K562 (cell line): ENCODE results near the gene SDC3. TPM values are rescaled to one million over a fixed set of nuclear protein-coding genes. Genes with fewer than 3 reads are reported as not detected.

ENCODE experiments used
- CC2D1A ChIP-seq: fragments of 450-650 bp; IDR thresholded peaks from 2 replicates; pipeline ENCODE4 v1.6.1; 2017; ENCODE audit warnings: mild to moderate bottlenecking
- CEBPG ChIP-seq, 3 experiments: fragments of 200-800 bp in 1 of 3; sonication (Bioruptor generic) in 1 of 3; sonication (generic) in 1 of 3; formaldehyde crosslinking in 1 of 3; IDR thresholded peaks in 2 of 3; conservative IDR thresholded peaks in 1 of 3; 2 replicates each; pipeline versions ENCODE4 v1.6.1 to v1.8.0; 2016 to 2022; ENCODE audit warnings: missing compliant biosample characterization in 2 of 3, missing genetic modification characterization in 2 of 3, mild to moderate bottlenecking in 1 of 3, missing genetic modification reagents in 1 of 3
- CHCHD3 ChIP-seq: fragments of 250-450 bp; sonication (Bioruptor Pico); IDR thresholded peaks from 2 replicates; pipeline ENCODE4 v2.1.2; 2022; ENCODE audit warnings: mild to moderate bottlenecking
- FOXA1 ChIP-seq: fragments of 450-650 bp; IDR thresholded peaks from 2 replicates; pipeline ENCODE4 v1.6.1; 2016; ENCODE audit warnings: mild to moderate bottlenecking, borderline replicate concordance
- FOXJ3 ChIP-seq: sonication (generic); formaldehyde crosslinking; IDR thresholded peaks from 2 replicates; pipeline ENCODE4 v1.4.0; 2020; ENCODE audit warnings: mild to moderate bottlenecking, missing genetic modification reagents
- HDAC3 ChIP-seq: fragments of 450-650 bp; IDR thresholded peaks from 2 replicates; pipeline ENCODE4 v1.6.1; 2018; ENCODE audit warnings: borderline replicate concordance, mild to moderate bottlenecking, moderate library complexity; ENCODE audit not compliant: partially characterized antibody
- HEY1 ChIP-seq: fragments of 250-450 bp; sonication (Bioruptor Pico); IDR thresholded peaks from 2 replicates; pipeline ENCODE4 v1.5.0; 2020; ENCODE audit warnings: mild to moderate bottlenecking, moderate library complexity, borderline replicate concordance
- HOMEZ ChIP-seq: fragments of 250-450 bp; sonication (Bioruptor Pico); IDR thresholded peaks from 2 replicates; pipeline ENCODE4 v1.4.0; 2020; ENCODE audit warnings: mild to moderate bottlenecking, moderate library complexity
- HOXB6 ChIP-seq: fragments of 250-450 bp; sonication (Bioruptor Pico); IDR thresholded peaks from 2 replicates; pipeline ENCODE4 v1.5.1; 2022; ENCODE audit warnings: mild to moderate bottlenecking, borderline replicate concordance
- MAFK ChIP-seq: IDR thresholded peaks from 2 replicates; pipeline ENCODE4 v1.6.1; 2011; ENCODE audit warnings: low read length, improper control_type of control experiment
- MTA3 ChIP-seq: fragments of 450-650 bp; formaldehyde crosslinking; IDR thresholded peaks from 2 replicates; pipeline ENCODE4 v1.6.1; 2017; ENCODE audit warnings: mild to moderate bottlenecking, borderline replicate concordance
- NCOA4 ChIP-seq: fragments of 450-650 bp; IDR thresholded peaks from 2 replicates; pipeline ENCODE4 v1.6.1; 2018; ENCODE audit warnings: mild to moderate bottlenecking; ENCODE audit not compliant: partially characterized antibody
- NFE2L1 ChIP-seq: fragments of 450-650 bp; IDR thresholded peaks from 2 replicates; pipeline ENCODE4 v1.6.1; 2016; ENCODE audit warnings: missing genetic modification characterization, low read depth, mild to moderate bottlenecking, missing compliant biosample characterization, moderate library complexity, borderline replicate concordance
- RREB1 ChIP-seq: fragments of 250-450 bp; sonication (Bioruptor Pico); IDR thresholded peaks from 2 replicates; pipeline ENCODE4 v1.4.0; 2020
- SP2 ChIP-seq: IDR thresholded peaks from 2 replicates; pipeline ENCODE4 v1.6.1; 2011; ENCODE audit warnings: mild to moderate bottlenecking, low read depth, low read length, moderate library complexity; ENCODE audit not compliant: poor library complexity, severe bottlenecking; ENCODE audit errors: extremely low read depth
- TAF15 ChIP-seq: fragments of 200-400 bp; formaldehyde crosslinking; IDR thresholded peaks from 2 replicates; pipeline ENCODE4 v1.6.1; 2017; ENCODE audit warnings: mild to moderate bottlenecking, low read depth, low read length, moderate library complexity
- TOE1 ChIP-seq, 2 experiments: fragments of 450-650 bp in 1 of 2; sonication (generic) in 1 of 2; formaldehyde crosslinking in 1 of 2; IDR thresholded peaks; 2 replicates each; pipeline versions ENCODE4 v1.7.1 to v1.8.0; 2016 to 2022; ENCODE audit warnings: borderline replicate concordance in 2 of 2, mild to moderate bottlenecking in 2 of 2, antibody characterized with exemption in 1 of 2, inconsistent platforms in 1 of 2, low read depth in 1 of 2, missing genetic modification reagents in 1 of 2, moderate library complexity in 1 of 2
- XRCC5 ChIP-seq: fragments of 200-400 bp; formaldehyde crosslinking; IDR thresholded peaks from 2 replicates; pipeline ENCODE4 v1.6.1; 2017; ENCODE audit warnings: low read depth, mild to moderate bottlenecking, low read length
- ZNF699 ChIP-seq: fragments of 250-450 bp; sonication (Bioruptor Pico); IDR thresholded peaks from 2 replicates; pipeline ENCODE4 v1.8.0; 2021; ENCODE audit warnings: mild to moderate bottlenecking, moderate library complexity; ENCODE audit not compliant: insufficient replicate concordance
- ZSCAN29 ChIP-seq: fragments of 450-650 bp; IDR thresholded peaks from 2 replicates; pipeline ENCODE4 v1.6.1; 2017
- polyA plus RNA-seq, 8 experiments: library from polyadenylated mRNA; depleted of rRNA in 4 of 8; stranded (reverse) in 5 of 8; unstranded in 3 of 8; fragments of >200 nt; fragmentation: Nextera tagmentation in 2 of 8; fragmentation: Illumina TruSeq in 1 of 8; extraction: Ambion mirVana in 2 of 8; extraction: Trizol in 1 of 8; gene quantifications; 2 replicates each; pipeline versions ENCODE4 v1.2.1 to v1.2.3, GENCODE V29; 2011 to 2014; ENCODE audit warnings: inconsistent platforms in 1 of 8, missing spikeins in 1 of 8
- total RNA-seq, 7 experiments: library from RNA; depleted of rRNA in 6 of 7; stranded (reverse); fragments of >200 nt in 6 of 7; fragmentation: Illumina TruSeq in 2 of 7; extraction: Trizol in 2 of 7; gene quantifications; 2 replicates each; pipeline versions ENCODE4 v1.2.1 to v1.2.3, GENCODE V29; 2011 to 2021; ENCODE audit warnings: low replicate concordance in 1 of 7

Gene SDC3
- total and polyA plus RNA-seq, 9 of the 15 experiments (the other 6 are each of a cell fraction or from before 2014, with no cell fraction given) = 0.38 to 44.1 (median 12.1) TPM

DNA sequence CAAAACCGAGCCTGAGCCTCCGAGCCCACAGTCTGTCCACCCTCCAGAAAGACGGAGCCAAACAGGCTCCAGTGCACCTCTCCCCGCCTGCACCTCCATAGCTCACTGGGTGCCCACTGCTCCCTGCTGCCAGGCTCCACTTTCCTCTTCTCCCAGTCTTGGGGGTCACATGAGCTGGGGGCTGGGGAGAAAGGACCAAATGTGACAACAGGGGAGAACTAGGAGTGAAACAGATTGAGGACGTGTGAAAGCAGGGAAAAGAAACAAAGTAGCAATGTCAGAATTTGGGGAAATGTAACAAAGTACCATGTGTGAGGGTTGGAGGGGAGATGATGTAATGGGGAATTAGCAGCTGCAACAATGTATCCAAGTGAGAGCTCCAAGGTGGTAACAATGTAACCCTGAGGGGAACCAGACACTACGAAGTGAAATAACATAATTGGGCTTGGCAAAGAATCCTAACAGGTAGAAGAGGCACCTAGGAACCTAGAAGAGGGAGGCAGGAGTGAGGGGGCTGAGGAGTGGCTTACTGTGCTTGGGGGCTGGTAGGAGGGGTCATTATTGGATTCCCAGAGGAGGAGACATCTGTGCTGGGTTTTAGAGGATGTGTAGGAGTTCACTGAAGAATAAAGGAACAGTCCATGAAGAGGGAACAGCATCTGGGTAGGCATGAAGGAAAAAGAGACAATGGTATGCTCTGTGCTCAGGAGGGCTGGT, 12.5 kb downstream of the SDC3 start (continued):
- TF ChIP-seq CHCHD3 (CRISPR knock-in tag) (no peak), NCOA4 (no peak), SP2 (no peak), XRCC5 (no peak), FOXJ3 (CRISPR knock-in tag) (no peak), CC2D1A (no peak), TAF15 (no peak), HDAC3 (no peak), HOXB6 (no peak; the same call in 1 of the 2 replicates), MAFK (0 out of 2 replicates have a peak, but pooled peaks have one; percentile 3), FOXA1 (no peak), NFE2L1 (tag) (no peak), HOMEZ (CRISPR knock-in tag) (no peak), RREB1 (no peak), MTA3 (peak; percentile 48; the same call in 1 of the 2 replicates), TOE1 (IDR thresholded peaks at IDR 0.05; ENCODE audit: borderline replicate concordance) (peak; percentile 43; the same call in 1 of the 2 replicates), TOE1 (CRISPR knock-in tag; IDR thresholded peaks at IDR 0.05; ENCODE audit: borderline replicate concordance, low read depth) (0 out of 2 replicates have a peak, but pooled peaks have one; percentile 50), HEY1 (CRISPR knock-in tag) (0 out of 2 replicates have a peak, but pooled peaks have one; percentile 13), ZNF699 (CRISPR knock-in tag) (no peak), ZSCAN29 (no peak), CEBPG (CRISPR knock-in tag; IDR thresholded peaks at IDR 0.05) (peak; percentile 97), CEBPG (tag; conservative IDR thresholded peaks at IDR 0.05 in 1 of 2, IDR thresholded peaks at IDR 0.05 in 1 of 2) (peak; percentile 85 to 99)
